Body of pancreas (tissue), 4 donors: Measurements from ENCODE around the gene HSPA1A.

Experiments
- POLR2A ChIP-seq, 3 donors: fragments of 450-650 bp; IDR thresholded peaks; one replicate each; pipeline ENCODE4 v1.6.1; 2016; ENCODE audit warnings: antibody characterized with exemption in 3 of 3, mild to moderate bottlenecking in 2 of 3
- TF ChIP-seq, protein P1 (sequence below), 7 experiments: fragments of 450-650 bp in 4 of 7; fragments of 200-600 bp in 3 of 7; sonication (generic) in 3 of 7; IDR thresholded peaks; one replicate each; pipeline ENCODE4 v1.5.1; 2016 to 2019; ENCODE audit warnings: antibody characterized with exemption in 7 of 7

DNA sequence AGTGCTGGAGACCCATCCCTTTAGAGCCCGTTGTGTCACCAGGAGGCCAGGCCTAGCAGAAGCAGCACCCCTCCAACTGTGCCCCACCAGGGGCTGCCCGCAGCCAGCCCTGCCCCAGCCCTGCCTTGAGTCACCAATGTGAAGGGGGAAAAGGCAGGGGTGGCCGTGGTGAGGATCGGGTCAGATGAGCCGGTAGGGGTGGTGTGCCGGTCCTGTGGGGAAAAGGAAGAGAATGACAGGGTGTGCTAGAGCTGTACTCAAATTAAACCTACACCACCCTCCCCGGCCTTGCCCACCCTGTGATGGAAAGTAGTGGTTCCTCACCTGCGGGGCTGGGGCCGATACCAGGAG is 49.8 kb upstream of the HSPA1A start:
- TF ChIP-seq, protein P1, sequence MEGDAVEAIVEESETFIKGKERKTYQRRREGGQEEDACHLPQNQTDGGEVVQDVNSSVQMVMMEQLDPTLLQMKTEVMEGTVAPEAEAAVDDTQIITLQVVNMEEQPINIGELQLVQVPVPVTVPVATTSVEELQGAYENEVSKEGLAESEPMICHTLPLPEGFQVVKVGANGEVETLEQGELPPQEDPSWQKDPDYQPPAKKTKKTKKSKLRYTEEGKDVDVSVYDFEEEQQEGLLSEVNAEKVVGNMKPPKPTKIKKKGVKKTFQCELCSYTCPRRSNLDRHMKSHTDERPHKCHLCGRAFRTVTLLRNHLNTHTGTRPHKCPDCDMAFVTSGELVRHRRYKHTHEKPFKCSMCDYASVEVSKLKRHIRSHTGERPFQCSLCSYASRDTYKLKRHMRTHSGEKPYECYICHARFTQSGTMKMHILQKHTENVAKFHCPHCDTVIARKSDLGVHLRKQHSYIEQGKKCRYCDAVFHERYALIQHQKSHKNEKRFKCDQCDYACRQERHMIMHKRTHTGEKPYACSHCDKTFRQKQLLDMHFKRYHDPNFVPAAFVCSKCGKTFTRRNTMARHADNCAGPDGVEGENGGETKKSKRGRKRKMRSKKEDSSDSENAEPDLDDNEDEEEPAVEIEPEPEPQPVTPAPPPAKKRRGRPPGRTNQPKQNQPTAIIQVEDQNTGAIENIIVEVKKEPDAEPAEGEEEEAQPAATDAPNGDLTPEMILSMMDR (IDR thresholded peaks at IDR 0.05), result no peak
- no peak for TF ChIP-seq POLR2A (IDR thresholded peaks at IDR 0.05)
